IMR-90 (cell line): ENCODE results near the gene NAALAD2. TPM values are rescaled to one million over a fixed set of nuclear protein-coding genes. Genes with fewer than 3 reads are reported as not detected.

ENCODE experiments used
- ATAC-seq: fragments of 200-7000 bp; cut with Tn5 transposase; 2 replicates; pipeline ENCODE4 v1.9.1; 2020; ENCODE audit warnings: low read depth, mild to moderate bottlenecking, moderate library complexity
- BruUV-seq: library from RNA; stranded (reverse); fragments of 400-500 nt; replicated peaks from 2 replicates; lab custom pipeline; 2021; lab: Mats Ljungman, UMichigan
- CTCF ChIA-PET: fragments of 300-600 bp; formaldehyde crosslinking; extraction: SDS; loops from one replicate; lab custom pipeline; 2021; ENCODE audit warnings: antibody characterized with exemption; lab: Yijun Ruan, JAX
- POLR2A ChIA-PET: fragments of 300-600 bp; sonication (Branson Sonifier 250); formaldehyde crosslinking; loops from one replicate; lab custom pipeline; 2022; ENCODE audit warnings: antibody characterized with exemption; ENCODE audit not compliant: unreplicated experiment; lab: Charles Lee
- DNase-seq: peaks from one replicate; pipeline ENCODE4 v3.0.0; 2013
- H2AFZ ChIP-seq: replicated peaks from 2 replicates; pipeline ENCODE3; 2013; ENCODE audit warnings: low read length, mild to moderate bottlenecking; ENCODE audit not compliant: poor library complexity
- H2AK5ac ChIP-seq: 2 replicates; pipeline ENCODE4 v1.6.1; 2013; ENCODE audit warnings: low read depth, low read length, inconsistent platforms
- H2AK9ac ChIP-seq: replicated peaks from 2 replicates; pipeline ENCODE3; 2013; ENCODE audit warnings: mild to moderate bottlenecking, low read depth, low read length, moderate library complexity; ENCODE audit not compliant: poor library complexity
- H2BK120ac ChIP-seq: 2 replicates; pipeline ENCODE4 v1.6.1; 2013; ENCODE audit warnings: low read depth, low read length, inconsistent platforms
- H2BK15ac ChIP-seq: 3 replicates; pipeline ENCODE4 v1.6.1; 2013; ENCODE audit warnings: low read depth, low read length, inconsistent platforms
- H2BK20ac ChIP-seq: 2 replicates; pipeline ENCODE4 v1.6.1; 2013; ENCODE audit warnings: low read depth, mild to moderate bottlenecking, inconsistent platforms, low read length, moderate library complexity
- H2BK5ac ChIP-seq: 2 replicates; pipeline ENCODE4 v1.6.1; 2013; ENCODE audit warnings: mild to moderate bottlenecking, low read depth, low read length, inconsistent platforms; ENCODE audit not compliant: poor library complexity, severe bottlenecking
- H3K14ac ChIP-seq: replicated peaks from 2 replicates; pipeline ENCODE4 v1.6.1; 2013; ENCODE audit warnings: low read depth, low read length, inconsistent platforms
- H3K18ac ChIP-seq: 2 replicates; pipeline ENCODE4 v1.6.1; 2013; ENCODE audit warnings: low read depth, low read length, control low read depth
- H3K23ac ChIP-seq: 2 replicates; pipeline ENCODE4 v1.6.1; 2013; ENCODE audit warnings: low read depth, low read length, inconsistent platforms
- H3K27ac ChIP-seq: 2 replicates; pipeline ENCODE4 v1.5.1; 2013; ENCODE audit warnings: mild to moderate bottlenecking, control low read depth, low read length; ENCODE audit not compliant: insufficient read depth
- H3K27me3 ChIP-seq: 2 replicates; pipeline ENCODE4 v1.6.1; 2013; ENCODE audit warnings: low read length; ENCODE audit not compliant: control insufficient read depth, insufficient read depth
- H3K36me3 ChIP-seq: 2 replicates; pipeline ENCODE4 v1.6.1; 2013; ENCODE audit warnings: low read length, mixed read lengths; ENCODE audit not compliant: control insufficient read depth, insufficient read depth
- H3K4ac ChIP-seq: 2 replicates; pipeline ENCODE4 v1.6.1; 2013; ENCODE audit warnings: low read depth, low read length, inconsistent platforms
- H3K4me1 ChIP-seq: 2 replicates; pipeline ENCODE4 v1.6.1; 2013; ENCODE audit warnings: low read length, mixed read lengths; ENCODE audit not compliant: control insufficient read depth, insufficient read depth
- H3K4me2 ChIP-seq: 2 replicates; pipeline ENCODE4 v1.6.1; 2013; ENCODE audit warnings: low read depth, mild to moderate bottlenecking, control low read depth, low read length, moderate library complexity
- H3K4me3 ChIP-seq: 2 replicates; pipeline ENCODE4 v1.5.1; 2013; ENCODE audit warnings: low read depth, mild to moderate bottlenecking, control low read depth, low read length, moderate library complexity; ENCODE audit not compliant: insufficient read depth
- H3K56ac ChIP-seq: 2 replicates; pipeline ENCODE4 v1.6.1; 2013; ENCODE audit warnings: low read length, inconsistent platforms; ENCODE audit not compliant: insufficient read depth; ENCODE audit errors: extremely low read depth
- H3K79me1 ChIP-seq, 2 experiments: 2 replicates each; pipeline ENCODE4 v1.6.1; 2013; ENCODE audit warnings: low read length in 2 of 2, inconsistent platforms in 1 of 2, low read depth in 1 of 2
- H3K9ac ChIP-seq: 2 replicates; pipeline ENCODE4 v1.6.1; 2013; ENCODE audit warnings: low read depth, low read length, control low read depth
- H3K9me1 ChIP-seq: 2 replicates; pipeline ENCODE4 v1.6.1; 2013; ENCODE audit warnings: low read length, inconsistent platforms; ENCODE audit not compliant: insufficient read depth
- H3K9me3 ChIP-seq: 2 replicates; pipeline ENCODE4 v1.6.1; 2013; ENCODE audit warnings: low read length; ENCODE audit not compliant: control insufficient read depth, insufficient read depth
- H4K20me1 ChIP-seq: 2 replicates; pipeline ENCODE4 v1.6.1; 2013; ENCODE audit warnings: low read length, inconsistent platforms; ENCODE audit not compliant: insufficient read depth
- H4K5ac ChIP-seq: 2 replicates; pipeline ENCODE4 v1.6.1; 2013; ENCODE audit warnings: mild to moderate bottlenecking, low read depth, low read length, control low read depth
- H4K8ac ChIP-seq, 2 experiments: 2 replicates each; pipeline ENCODE4 v1.6.1; 2013; ENCODE audit warnings: low read depth in 2 of 2, low read length in 2 of 2, control low read depth in 1 of 2, inconsistent platforms in 1 of 2
- H4K91ac ChIP-seq: 2 replicates; pipeline ENCODE4 v1.6.1; 2013; ENCODE audit warnings: low read depth, low read length, inconsistent platforms; ENCODE audit not compliant: insufficient read depth
- BHLHE40 ChIP-seq: fragments of 150-350 bp; IDR thresholded peaks from 2 replicates; pipeline ENCODE4 v1.6.1; 2016; ENCODE audit warnings: mild to moderate bottlenecking, low read depth, low read length
- FOS ChIP-seq: fragments of 150-350 bp; IDR thresholded peaks from 2 replicates; pipeline ENCODE4 v1.6.1; 2016; ENCODE audit warnings: low read depth, low read length
- MXI1 ChIP-seq: IDR thresholded peaks from 2 replicates; pipeline ENCODE4 v1.6.1; 2012; ENCODE audit warnings: low read depth, mild to moderate bottlenecking, low read length, moderate library complexity, borderline replicate concordance
- RCOR1 ChIP-seq: IDR thresholded peaks from 2 replicates; pipeline ENCODE4 v1.6.1; 2012; ENCODE audit warnings: mild to moderate bottlenecking, low read length, improper control_type of control experiment; ENCODE audit not compliant: insufficient replicate concordance
- RFX5 ChIP-seq: IDR thresholded peaks from 2 replicates; pipeline ENCODE4 v1.8.0; 2012; ENCODE audit warnings: low read depth, mild to moderate bottlenecking, low read length, moderate library complexity
- SMC3 ChIP-seq: fragments of 150-350 bp; IDR thresholded peaks from 2 replicates; pipeline ENCODE4 v1.6.1; 2016; ENCODE audit warnings: low read depth, mild to moderate bottlenecking, antibody characterized with exemption, low read length, moderate library complexity
- WGBS, 2 experiments: methylation state at CpG; one replicate each; pipeline versions ENCODE4 v1.1.5 to v1.1.7; 2013; ENCODE audit warnings: missing lambda C conversion rate in 2 of 2; ENCODE audit not compliant: insufficient read length in 1 of 2; ENCODE audit errors: extremely low coverage in 2 of 2; 5-methylcytosine and 5-hydroxymethylcytosine counted together
- dilution Hi-C: fragments of 300-500 bp; cut with HindIII; formaldehyde crosslinking; loops from one replicate; pipeline ENCODE4 v1.14.3; 2018; ENCODE audit warnings: low sequenced_read_pairs; ENCODE audit not compliant: unreplicated experiment
- in situ Hi-C: fragments of 300-500 bp; cut with MboI; formaldehyde crosslinking; loops from 3 replicates; pipeline ENCODE4 v1.14.3; 2019; ENCODE audit warnings: low sequenced_read_pairs, inconsistent platforms, mixed read lengths
- intact Hi-C: fragments of 100-400 bp; cut with micrococcal nuclease; formaldehyde crosslinking; loops from 2 replicates; pipeline ENCODE4 v1.10.0; 2022
- microRNA-seq, 2 experiments: library from miRNA; stranded (forward) in 1 of 2; unstranded in 1 of 2; fragments of 10-50 nt in 1 of 2; fragments of <30 nt in 1 of 2; gene quantifications in 1 of 2; microRNA quantifications in 1 of 2; one replicate each; pipeline versions ENCODE3 to v1.1.0; 2013 to 2020; ENCODE audit not compliant: insufficient read depth in 1 of 2, insufficient read length in 1 of 2, unreplicated experiment in 1 of 2
- polyA plus RNA-seq, 3 experiments: library from polyadenylated mRNA; depleted of rRNA; stranded (reverse); fragments of >200 nt; gene quantifications; 2 replicates each; pipeline ENCODE4 v1.2.3, GENCODE V29; 2012; ENCODE audit warnings: low replicate concordance in 1 of 3
- small RNA-seq, 5 experiments: library from RNA; depleted of rRNA; stranded (forward); fragments of <200 nt; gene quantifications; one replicate each; pipeline ENCODE3, GENCODE V24; 2012
- total RNA-seq: library from RNA; depleted of rRNA; stranded (reverse); fragments of >200 nt; gene quantifications from 2 replicates; pipeline ENCODE4 v1.2.3, GENCODE V29; 2012; rRNA removed

NAALAD2 gene
- total and polyA plus RNA-seq, 2 of the 4 experiments (the other 2 are of a cell fraction): under 0.01 to 0.09 TPM

GRCh38 chr11:90241414-90241813 is 107.0 kb downstream of the NAALAD2 start:
- CTCF ChIA-PET: no interaction called here
- H3K36me3 ChIP-seq: no peaks in the 10 kb centered on the region
- no peak overlapping the region for H2BK15ac ChIP-seq
- no peak overlapping the region for H3K18ac ChIP-seq
- H2BK5ac ChIP-seq: no peak overlapping the region
- H3K9ac ChIP-seq: no peak overlapping the region
- H3K79me1 ChIP-seq: no peaks in the 10 kb centered on the region
- H3K14ac ChIP-seq: no peak overlapping the region
- H3K56ac ChIP-seq: no peak overlapping the region
- no peak overlapping the region for H3K4ac ChIP-seq
- H2AK5ac ChIP-seq: no peak overlapping the region
- DNase-seq (no peak), ATAC-seq (no peak)
- intact Hi-C loops: no loop called here
- no peaks in the 10 kb centered on the region for H4K20me1 ChIP-seq
- no peak overlapping the region for H4K91ac ChIP-seq
- no peaks in the 10 kb centered on the region for H3K4me1 ChIP-seq
- no peak overlapping the region for H2BK120ac ChIP-seq
- no CpG with 5 or more reads among the region's 4 CpGs for WGBS, 2 experiments
- no peak overlapping the region for H2BK20ac ChIP-seq
- BruUV-seq: no TSS peak
- H3K23ac ChIP-seq: no peak overlapping the region
- H3K9me3 ChIP-seq: no peaks in the 10 kb centered on the region
- no peak overlapping the region for H3K4me3 ChIP-seq
- no peaks in the 10 kb centered on the region for H3K27me3 ChIP-seq
- no peak overlapping the region for H3K4me2 ChIP-seq
- no peak overlapping the region for H3K27ac ChIP-seq
- dilution Hi-C loops: no loop called here
- TF ChIP-seq RFX5 (no peak), FOS (no peak), MXI1 (no peak), BHLHE40 (no peak), RCOR1 (no peak), SMC3 (no peak)
- in situ Hi-C loops: no loop called here
- no peak overlapping the region for H4K5ac ChIP-seq
- no peak overlapping the region for H4K8ac ChIP-seq
- no peaks in the 10 kb centered on the region for H3K9me1 ChIP-seq
- POLR2A ChIA-PET: no interaction called here
- H2AK9ac ChIP-seq: no peak overlapping the region
- no peak overlapping the region for H2AFZ ChIP-seq

Small RNAs within 50 kb of the gene (microRNA-seq; reads per million reads assigned to microRNA genes)
- gene RF00275 (ENCODE audit: insufficient read depth, insufficient read length): not detected

Small RNAs within 50 kb of the gene (small RNA-seq; reads per million reads assigned to genes)
- gene RF00275: 0 reads per million in 5 experiments

Other genes starting within 250 kb of the NAALAD2 start
- not detected in 2 replicates for gene TRIM49D1, start 212.4 kb upstream of the NAALAD2 start, total RNA-seq
- not detected in 2 replicates for gene TRIM49D1, start 212.4 kb upstream of the NAALAD2 start, polyA plus RNA-seq (2012; rRNA removed)
- gene TRIM49D2, start 210.6 kb upstream of the NAALAD2 start, total RNA-seq: not detected in 2 replicates
- gene TRIM49D2, start 210.6 kb upstream of the NAALAD2 start, polyA plus RNA-seq (2012; rRNA removed): not detected in 2 replicates
- gene TRIM64, start 168.6 kb upstream of the NAALAD2 start, total RNA-seq: not detected in 2 replicates
- not detected in 2 replicates for gene TRIM64, start 168.6 kb upstream of the NAALAD2 start, polyA plus RNA-seq (2012; rRNA removed)
- gene TRIM49C, start 103.6 kb upstream of the NAALAD2 start, total RNA-seq: not detected in 2 replicates
- gene TRIM49C, start 103.6 kb upstream of the NAALAD2 start, polyA plus RNA-seq (2012; rRNA removed): not detected in 2 replicates
- gene UBTFL1, start 48.7 kb upstream of the NAALAD2 start, total RNA-seq: not detected in 2 replicates
- gene UBTFL1, start 48.7 kb upstream of the NAALAD2 start, polyA plus RNA-seq (2012; rRNA removed): not detected in 2 replicates
- 51.4 and 102 TPM in 2 replicates for gene CHORDC1, start 88.4 kb downstream of the NAALAD2 start, total RNA-seq
- gene CHORDC1, start 88.4 kb downstream of the NAALAD2 start, polyA plus RNA-seq (2012; rRNA removed): 17.4 and 26.9 TPM in 2 replicates